ENCODE results near the gene CMTM5. TPM values are rescaled to one million over a fixed set of nuclear protein-coding genes. Genes with fewer than 3 reads are reported as not detected.

Gene CMTM5
- total RNA-seq, 5 donors from 2014 or later (not counting 1 experiment from before 2014, with no cell fraction given) = not detected

GRCh38 chr14:23403908-23404307 lies 27.1 kb downstream of the CMTM5 start:
- Mint-ChIP-seq H3K4me1 (no peaks in the 10 kb centered on the region), H3K4me3 (no peak overlapping the region), H3K27ac (no peak overlapping the region), H3K9me3 (no peaks in the 10 kb centered on the region), H3K36me3 (no peaks in the 10 kb centered on the region), H3K27me3 (peaks cover 19 to 38% of the 10 kb centered on the region in 2 donors)
- Histone ChIP-seq H3K4me1 (ENCODE audit: control insufficient read depth in 1 of 2, extremely low read depth in 1 of 2, insufficient read depth in 2 of 2, low read length in 2 of 2) (no peaks in the 10 kb centered on the region), H3K27me3 (replicated peaks in 1 of 2; ENCODE audit: control insufficient read depth in 2 of 2, extremely low read depth in 1 of 2, insufficient read depth in 2 of 2, low read length in 1 of 2) (peaks cover 0 to 43% of the 10 kb centered on the region in 2 experiments), H3K36me3 (ENCODE audit: control insufficient read depth in 2 of 2, extremely low read depth in 1 of 2, insufficient read depth in 1 of 2, low read length in 1 of 2) (no peaks in the 10 kb centered on the region), H3K4me3 (ENCODE audit: control insufficient read depth in 1 of 2, extremely low read depth in 1 of 2, low read length in 1 of 2) (no peak overlapping the region), H3K27ac (ENCODE audit: low read length) (no peak overlapping the region), H3K9me3 (no peaks in the 10 kb centered on the region)
- ATAC-seq (replicated peaks in 1 of 4) = no peak
- no CpG with 5 or more reads among the region's 4 CpGs for WGBS (ENCODE audit: insufficient coverage)
- CTCF ChIA-PET = no interaction called here
- DNase-seq = no peak
- POLR2A ChIA-PET = no interaction called here

GRCh38 chr14:23404331-23404900 lies 27.6 kb downstream of the CMTM5 start:
- no peaks in the 10 kb centered on the region for H3K4me1 Mint-ChIP-seq
- no peak overlapping the region for H3K4me3 ChIP-seq (ENCODE audit: control insufficient read depth in 1 of 2, extremely low read depth in 1 of 2, low read length in 1 of 2)
- no peak overlapping the region for H3K27ac ChIP-seq (ENCODE audit: low read length)
- ATAC-seq (replicated peaks in 1 of 4) (no peak), DNase-seq (no peak)
- H3K27me3 ChIP-seq (replicated peaks in 1 of 2; ENCODE audit: control insufficient read depth in 2 of 2, extremely low read depth in 1 of 2, insufficient read depth in 2 of 2, low read length in 1 of 2) = peaks cover 0 to 40% of the 10 kb centered on the region in 2 experiments
- H3K27ac Mint-ChIP-seq = no peak overlapping the region
- H3K36me3 ChIP-seq (ENCODE audit: control insufficient read depth in 2 of 2, extremely low read depth in 1 of 2, insufficient read depth in 1 of 2, low read length in 1 of 2) = no peaks in the 10 kb centered on the region
- POLR2A ChIA-PET = no interaction called here
- no peaks in the 10 kb centered on the region for H3K9me3 ChIP-seq
- no peaks in the 10 kb centered on the region for H3K36me3 Mint-ChIP-seq
- no peak overlapping the region for H3K4me3 Mint-ChIP-seq
- no peaks in the 10 kb centered on the region for H3K9me3 Mint-ChIP-seq
- WGBS (ENCODE audit: insufficient coverage) = 89% methylated on average over 12 of the region's 14 CpGs
- CTCF ChIA-PET = no interaction called here
- H3K4me1 ChIP-seq (ENCODE audit: control insufficient read depth in 1 of 2, extremely low read depth in 1 of 2, insufficient read depth in 2 of 2, low read length in 2 of 2) = no peaks in the 10 kb centered on the region
- peaks cover 21 to 38% of the 10 kb centered on the region in 2 donors for H3K27me3 Mint-ChIP-seq

- Histone ChIP-seq H3K4me1 (ENCODE audit: control insufficient read depth in 1 of 2, extremely low read depth in 1 of 2, insufficient read depth in 2 of 2, low read length in 2 of 2) (no peaks in the 10 kb centered on the region), H3K9me3 (no peaks in the 10 kb centered on the region), H3K36me3 (ENCODE audit: control insufficient read depth in 2 of 2, extremely low read depth in 1 of 2, insufficient read depth in 1 of 2, low read length in 1 of 2) (no peaks in the 10 kb centered on the region), H3K27ac (ENCODE audit: low read length) (no peak overlapping the region), H3K27me3 (replicated peaks in 1 of 2; ENCODE audit: control insufficient read depth in 2 of 2, extremely low read depth in 1 of 2, insufficient read depth in 2 of 2, low read length in 1 of 2) (peaks cover 0 to 44% of the 10 kb centered on the region in 2 experiments), H3K4me3 (ENCODE audit: control insufficient read depth in 1 of 2, extremely low read depth in 1 of 2, low read length in 1 of 2) (no peak overlapping the region)
- Mint-ChIP-seq H3K9me3 (no peaks in the 10 kb centered on the region), H3K36me3 (no peaks in the 10 kb centered on the region), H3K4me3 (no peak overlapping the region), H3K27ac (no peak overlapping the region), H3K27me3 (peaks cover 21 to 38% of the 10 kb centered on the region in 2 donors), H3K4me1 (no peaks in the 10 kb centered on the region)
- ChIA-PET CTCF (no interaction called here), POLR2A (no interaction called here)
- DNase-seq = no peak
- 77% methylated on average over 8 of the region's 10 CpGs for WGBS (ENCODE audit: insufficient coverage)
- ATAC-seq (replicated peaks in 1 of 4) = no peak
Observed at GRCh38 chr14:23405096-23405495, 28.2 kb downstream of the CMTM5 start.

- no peak overlapping the region for H3K4me3 Mint-ChIP-seq
- Histone ChIP-seq H3K4me1 (ENCODE audit: control insufficient read depth in 1 of 2, extremely low read depth in 1 of 2, insufficient read depth in 2 of 2, low read length in 2 of 2) (no peaks in the 10 kb centered on the region), H3K4me3 (ENCODE audit: control insufficient read depth in 1 of 2, extremely low read depth in 1 of 2, low read length in 1 of 2) (no peak overlapping the region), H3K36me3 (ENCODE audit: control insufficient read depth in 2 of 2, extremely low read depth in 1 of 2, insufficient read depth in 1 of 2, low read length in 1 of 2) (no peaks in the 10 kb centered on the region), H3K27me3 (replicated peaks in 1 of 2; ENCODE audit: control insufficient read depth in 2 of 2, extremely low read depth in 1 of 2, insufficient read depth in 2 of 2, low read length in 1 of 2) (peaks cover 0 to 49% of the 10 kb centered on the region in 2 experiments), H3K27ac (ENCODE audit: low read length) (no peak overlapping the region), H3K9me3 (no peaks in the 10 kb centered on the region)
- ChIA-PET CTCF (no interaction called here), POLR2A (no interaction called here)
- no peaks in the 10 kb centered on the region for H3K9me3 Mint-ChIP-seq
- H3K4me1 Mint-ChIP-seq = no peaks in the 10 kb centered on the region
- peaks cover 21 to 38% of the 10 kb centered on the region in 2 donors for H3K27me3 Mint-ChIP-seq
- H3K36me3 Mint-ChIP-seq = no peaks in the 10 kb centered on the region
- H3K27ac Mint-ChIP-seq = no peak overlapping the region
- WGBS (ENCODE audit: insufficient coverage) = 78% methylated on average over 13 of the region's 13 CpGs
- no peak for DNase-seq
- no peak for ATAC-seq (replicated peaks in 1 of 4)
Observed at GRCh38 chr14:23405516-23406025, 28.7 kb downstream of the CMTM5 start.

- POLR2A ChIA-PET = no interaction called here
- Histone ChIP-seq H3K27me3 (replicated peaks in 1 of 2; ENCODE audit: control insufficient read depth in 2 of 2, extremely low read depth in 1 of 2, insufficient read depth in 2 of 2, low read length in 1 of 2) (peaks cover 0 to 51% of the 10 kb centered on the region in 2 experiments), H3K27ac (ENCODE audit: low read length) (no peak overlapping the region), H3K9me3 (no peaks in the 10 kb centered on the region), H3K4me1 (ENCODE audit: control insufficient read depth in 1 of 2, extremely low read depth in 1 of 2, insufficient read depth in 2 of 2, low read length in 2 of 2) (no peaks in the 10 kb centered on the region), H3K4me3 (ENCODE audit: control insufficient read depth in 1 of 2, extremely low read depth in 1 of 2, low read length in 1 of 2) (no peak overlapping the region), H3K36me3 (ENCODE audit: control insufficient read depth in 2 of 2, extremely low read depth in 1 of 2, insufficient read depth in 1 of 2, low read length in 1 of 2) (no peaks in the 10 kb centered on the region)
- Mint-ChIP-seq H3K36me3 (no peaks in the 10 kb centered on the region), H3K9me3 (no peaks in the 10 kb centered on the region), H3K4me3 (no peak overlapping the region), H3K4me1 (no peaks in the 10 kb centered on the region), H3K27me3 (peaks cover 21 to 38% of the 10 kb centered on the region in 2 donors), H3K27ac (no peak overlapping the region)
- CTCF ChIA-PET = no interaction called here
- WGBS (ENCODE audit: insufficient coverage) = 65% methylated on average over 4 of the region's 4 CpGs
- DNase-seq = no peak
- no peak for ATAC-seq (replicated peaks in 1 of 4)
Observed at GRCh38 chr14:23406244-23406643, 29.4 kb downstream of the CMTM5 start.

- H3K27me3 ChIP-seq (replicated peaks in 1 of 2; ENCODE audit: control insufficient read depth in 2 of 2, extremely low read depth in 1 of 2, insufficient read depth in 2 of 2, low read length in 1 of 2) = peaks cover 0 to 51% of the 10 kb centered on the region in 2 experiments
- H3K27ac ChIP-seq (ENCODE audit: low read length) = no peak overlapping the region
- Mint-ChIP-seq H3K27ac (no peak overlapping the region), H3K9me3 (no peaks in the 10 kb centered on the region), H3K36me3 (no peaks in the 10 kb centered on the region), H3K4me3 (no peak overlapping the region), H3K4me1 (no peaks in the 10 kb centered on the region), H3K27me3 (peaks cover 22 to 39% of the 10 kb centered on the region in 2 donors)
- ChIA-PET CTCF (no interaction called here), POLR2A (no interaction called here)
- no peaks in the 10 kb centered on the region for H3K4me1 ChIP-seq (ENCODE audit: control insufficient read depth in 1 of 2, extremely low read depth in 1 of 2, insufficient read depth in 2 of 2, low read length in 2 of 2)
- DNase-seq = no peak
- 85% methylated on average over 14 of the region's 15 CpGs for WGBS (ENCODE audit: insufficient coverage)
- H3K9me3 ChIP-seq = no peaks in the 10 kb centered on the region
- H3K36me3 ChIP-seq (ENCODE audit: control insufficient read depth in 2 of 2, extremely low read depth in 1 of 2, insufficient read depth in 1 of 2, low read length in 1 of 2) = no peaks in the 10 kb centered on the region
- ATAC-seq (replicated peaks in 1 of 4) = no peak
- no peak overlapping the region for H3K4me3 ChIP-seq (ENCODE audit: control insufficient read depth in 1 of 2, extremely low read depth in 1 of 2, low read length in 1 of 2)
Observed at GRCh38 chr14:23406725-23407355, 30.0 kb downstream of the CMTM5 start.
